Measurements from ENCODE around the gene EIF2B4. TPM values are rescaled to one million over a fixed set of nuclear protein-coding genes. Genes with fewer than 3 reads are reported as not detected.

EIF2B4 gene
- total and polyA plus RNA-seq, 2 of the 13 experiments (the other 11 are each of a cell fraction or from before 2014, with no cell fraction given), result 91.5 to 96.4 TPM

DNA sequence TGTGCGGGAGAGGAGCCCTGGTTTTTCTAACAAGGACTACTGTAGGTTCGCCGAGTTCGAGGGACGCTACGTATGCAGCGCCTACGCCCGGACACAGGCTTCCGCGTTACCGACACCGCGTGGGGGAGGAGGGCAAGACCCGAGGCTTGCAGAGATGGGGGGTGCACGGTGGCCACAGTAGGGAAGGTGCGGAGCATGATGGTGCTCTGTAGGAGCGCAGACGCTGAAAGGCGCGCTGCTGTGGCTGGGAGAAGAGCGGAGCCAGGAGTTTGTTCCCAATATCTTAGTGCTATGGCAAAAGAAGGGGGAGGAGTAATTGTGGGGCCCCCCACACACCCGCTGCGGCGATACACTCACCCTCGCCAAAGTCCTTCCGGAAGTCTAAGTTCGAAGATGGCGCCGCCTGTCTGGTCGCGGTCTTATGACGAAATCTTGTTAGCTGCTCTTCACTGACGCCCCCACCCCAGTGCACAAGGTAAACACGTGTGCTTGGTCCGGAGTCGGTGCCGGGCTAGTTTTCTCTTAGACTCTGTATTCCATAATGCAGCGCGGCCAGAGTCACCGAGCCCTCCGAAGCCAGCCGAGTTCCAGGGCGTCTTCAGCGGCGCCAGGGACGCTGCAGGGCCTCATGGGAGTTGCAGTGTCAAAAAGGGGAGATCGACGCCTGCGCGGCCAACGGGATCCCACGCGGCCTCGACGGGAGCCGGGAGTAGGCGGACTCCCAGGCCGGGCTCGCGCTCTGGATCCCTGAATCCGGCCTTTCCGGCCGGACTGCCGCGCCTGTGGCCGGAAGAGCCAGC, 13.6 kb downstream of the EIF2B4 start, which contains the start of gene GTF3C2 (continued):
- TF ChIP-seq, protein P1, sequence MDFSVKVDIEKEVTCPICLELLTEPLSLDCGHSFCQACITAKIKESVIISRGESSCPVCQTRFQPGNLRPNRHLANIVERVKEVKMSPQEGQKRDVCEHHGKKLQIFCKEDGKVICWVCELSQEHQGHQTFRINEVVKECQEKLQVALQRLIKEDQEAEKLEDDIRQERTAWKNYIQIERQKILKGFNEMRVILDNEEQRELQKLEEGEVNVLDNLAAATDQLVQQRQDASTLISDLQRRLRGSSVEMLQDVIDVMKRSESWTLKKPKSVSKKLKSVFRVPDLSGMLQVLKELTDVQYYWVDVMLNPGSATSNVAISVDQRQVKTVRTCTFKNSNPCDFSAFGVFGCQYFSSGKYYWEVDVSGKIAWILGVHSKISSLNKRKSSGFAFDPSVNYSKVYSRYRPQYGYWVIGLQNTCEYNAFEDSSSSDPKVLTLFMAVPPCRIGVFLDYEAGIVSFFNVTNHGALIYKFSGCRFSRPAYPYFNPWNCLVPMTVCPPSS (IDR thresholded peaks at IDR 0.05), result no peak
- TF ChIP-seq ZNF496 (CRISPR knock-in tag; IDR thresholded peaks at IDR 0.05; ENCODE audit: insufficient replicate concordance), result no peak
- TF ChIP-seq SRF (IDR thresholded peaks at IDR 0.05; ENCODE audit: low read depth, low read length), result no peak; the same call in none of the 2 replicates
- TF ChIP-seq ATF7-NPFF (CRISPR knock-in tag; IDR thresholded peaks at IDR 0.05; ENCODE audit: low read depth), result peak; percentile 48; the same call in 1 of the 2 replicates
- peak; percentile 50; the same call in 1 of the 2 replicates for TF ChIP-seq ZNF547 (CRISPR knock-in tag; IDR thresholded peaks at IDR 0.05)
- TF ChIP-seq, protein P2, sequence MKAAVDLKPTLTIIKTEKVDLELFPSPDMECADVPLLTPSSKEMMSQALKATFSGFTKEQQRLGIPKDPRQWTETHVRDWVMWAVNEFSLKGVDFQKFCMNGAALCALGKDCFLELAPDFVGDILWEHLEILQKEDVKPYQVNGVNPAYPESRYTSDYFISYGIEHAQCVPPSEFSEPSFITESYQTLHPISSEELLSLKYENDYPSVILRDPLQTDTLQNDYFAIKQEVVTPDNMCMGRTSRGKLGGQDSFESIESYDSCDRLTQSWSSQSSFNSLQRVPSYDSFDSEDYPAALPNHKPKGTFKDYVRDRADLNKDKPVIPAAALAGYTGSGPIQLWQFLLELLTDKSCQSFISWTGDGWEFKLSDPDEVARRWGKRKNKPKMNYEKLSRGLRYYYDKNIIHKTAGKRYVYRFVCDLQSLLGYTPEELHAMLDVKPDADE (CRISPR knock-in tag; IDR thresholded peaks at IDR 0.05), result no peak; the same call in 1 of the 2 replicates
- peak; percentile 25 for TF ChIP-seq HOXD1 (CRISPR knock-in tag; IDR thresholded peaks at IDR 0.05)
- TF ChIP-seq BRD4 (CRISPR knock-in tag; IDR thresholded peaks at IDR 0.05), result peak; percentile 95
- TF ChIP-seq, protein P3, sequence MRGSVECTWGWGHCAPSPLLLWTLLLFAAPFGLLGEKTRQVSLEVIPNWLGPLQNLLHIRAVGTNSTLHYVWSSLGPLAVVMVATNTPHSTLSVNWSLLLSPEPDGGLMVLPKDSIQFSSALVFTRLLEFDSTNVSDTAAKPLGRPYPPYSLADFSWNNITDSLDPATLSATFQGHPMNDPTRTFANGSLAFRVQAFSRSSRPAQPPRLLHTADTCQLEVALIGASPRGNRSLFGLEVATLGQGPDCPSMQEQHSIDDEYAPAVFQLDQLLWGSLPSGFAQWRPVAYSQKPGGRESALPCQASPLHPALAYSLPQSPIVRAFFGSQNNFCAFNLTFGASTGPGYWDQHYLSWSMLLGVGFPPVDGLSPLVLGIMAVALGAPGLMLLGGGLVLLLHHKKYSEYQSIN (CRISPR knock-in tag; IDR thresholded peaks at IDR 0.05; ENCODE audit: borderline replicate concordance), result no peak
- TF ChIP-seq, protein P4, sequence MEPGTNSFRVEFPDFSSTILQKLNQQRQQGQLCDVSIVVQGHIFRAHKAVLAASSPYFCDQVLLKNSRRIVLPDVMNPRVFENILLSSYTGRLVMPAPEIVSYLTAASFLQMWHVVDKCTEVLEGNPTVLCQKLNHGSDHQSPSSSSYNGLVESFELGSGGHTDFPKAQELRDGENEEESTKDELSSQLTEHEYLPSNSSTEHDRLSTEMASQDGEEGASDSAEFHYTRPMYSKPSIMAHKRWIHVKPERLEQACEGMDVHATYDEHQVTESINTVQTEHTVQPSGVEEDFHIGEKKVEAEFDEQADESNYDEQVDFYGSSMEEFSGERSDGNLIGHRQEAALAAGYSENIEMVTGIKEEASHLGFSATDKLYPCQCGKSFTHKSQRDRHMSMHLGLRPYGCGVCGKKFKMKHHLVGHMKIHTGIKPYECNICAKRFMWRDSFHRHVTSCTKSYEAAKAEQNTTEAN (CRISPR knock-in tag; conservative IDR thresholded peaks at IDR 0.05), result peak; percentile 67
- TF ChIP-seq, protein P5, sequence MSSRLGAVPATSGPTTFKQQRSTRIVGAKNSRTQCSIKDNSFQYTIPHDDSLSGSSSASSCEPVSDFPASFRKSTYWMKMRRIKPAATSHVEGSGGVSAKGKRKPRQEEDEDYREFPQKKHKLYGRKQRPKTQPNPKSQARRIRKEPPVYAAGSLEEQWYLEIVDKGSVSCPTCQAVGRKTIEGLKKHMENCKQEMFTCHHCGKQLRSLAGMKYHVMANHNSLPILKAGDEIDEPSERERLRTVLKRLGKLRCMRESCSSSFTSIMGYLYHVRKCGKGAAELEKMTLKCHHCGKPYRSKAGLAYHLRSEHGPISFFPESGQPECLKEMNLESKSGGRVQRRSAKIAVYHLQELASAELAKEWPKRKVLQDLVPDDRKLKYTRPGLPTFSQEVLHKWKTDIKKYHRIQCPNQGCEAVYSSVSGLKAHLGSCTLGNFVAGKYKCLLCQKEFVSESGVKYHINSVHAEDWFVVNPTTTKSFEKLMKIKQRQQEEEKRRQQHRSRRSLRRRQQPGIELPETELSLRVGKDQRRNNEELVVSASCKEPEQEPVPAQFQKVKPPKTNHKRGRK (CRISPR knock-in tag; IDR thresholded peaks at IDR 0.05), result no peak
- TF ChIP-seq SALL1 (CRISPR knock-in tag; IDR thresholded peaks at IDR 0.05), result peak; percentile 83
- TF ChIP-seq DNMT3B (CRISPR knock-in tag; conservative IDR thresholded peaks at IDR 0.05), result peak; percentile 95
- TF ChIP-seq ZC3H13 (CRISPR knock-in tag; IDR thresholded peaks at IDR 0.05), result peak; percentile 47
- TF ChIP-seq MXI1 (IDR thresholded peaks at IDR 0.05; ENCODE audit: borderline replicate concordance, low read depth, low read length), result peak; percentile 97
- TF ChIP-seq MATR3 (CRISPR knock-in tag; IDR thresholded peaks at IDR 0.05), result no peak
- TF ChIP-seq ASH2L (IDR thresholded peaks at IDR 0.05; ENCODE audit: insufficient read length, low read depth, low read length), result peak; percentile 97
- TF ChIP-seq ZFAT (CRISPR knock-in tag; conservative IDR thresholded peaks at IDR 0.05), result 0 out of 2 replicates have a peak, but pooled peaks have one; percentile 36
- TF ChIP-seq LCORL (IDR thresholded peaks at IDR 0.05), result no peak
- peak; percentile 81; the same call in 1 of the 2 replicates for TF ChIP-seq LCORL (CRISPR knock-in tag; IDR thresholded peaks at IDR 0.05)
